ENCODE data around the gene GJC1.

DNA sequence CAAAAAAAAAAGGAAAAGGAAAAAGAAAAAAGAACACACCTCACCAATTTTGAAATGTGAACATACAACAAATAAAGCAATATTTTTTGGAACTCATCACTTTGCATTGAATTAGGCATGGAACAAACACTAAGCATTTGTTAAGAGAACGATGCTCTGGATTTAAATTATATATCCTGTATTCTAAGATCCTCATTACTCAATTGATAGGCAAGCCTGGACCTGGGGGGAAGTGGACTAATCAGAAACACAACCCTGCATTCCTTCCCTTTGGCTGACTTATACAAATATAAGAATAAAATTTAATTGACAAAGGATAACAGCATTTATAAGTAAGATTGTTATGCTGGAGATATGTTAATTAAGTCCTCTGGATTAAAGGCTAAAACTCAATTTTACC lies 2.2 kb downstream of the GJC1 start:
- TF ChIP-seq POLR2A (IDR thresholded peaks at IDR 0.05; ENCODE audit: low read depth, low read length) = no peak
- TF ChIP-seq TAF1 (IDR thresholded peaks at IDR 0.05; ENCODE audit: borderline replicate concordance, low read depth, low read length) = no peak
- TF ChIP-seq POLR2AphosphoS5 (IDR thresholded peaks at IDR 0.05; ENCODE audit: low read depth, low read length) = no peak

Measured in GM12892 (cell line).